NT2/D1 (cell line): Measurements from ENCODE around the gene HSH2D.

ENCODE experiments used
- SUZ12 ChIP-seq: IDR thresholded peaks from 2 replicates; pipeline ENCODE4 v1.6.1; 2011; ENCODE audit not compliant: insufficient read length, insufficient read depth; ENCODE audit errors: extremely low read depth
- YY1 ChIP-seq: IDR thresholded peaks from 2 replicates; pipeline ENCODE4 v1.6.1; 2011; ENCODE audit not compliant: insufficient read length, insufficient read depth
- ZNF274 ChIP-seq: IDR thresholded peaks from 2 replicates; pipeline ENCODE4 v1.6.1; 2011; ENCODE audit warnings: mild to moderate bottlenecking, low read depth, low read length

- no peak for TF ChIP-seq ZNF274
- TF ChIP-seq SUZ12 = no peak
- no peak for TF ChIP-seq YY1
Observed at GRCh38 chr19:16106121-16106520, 37.4 kb upstream of the HSH2D start.
